B cell (primary cell): ENCODE measurements around the gene DIS3. TPM values are rescaled to one million over a fixed set of nuclear protein-coding genes. Genes with fewer than 3 reads are reported as not detected.

ENCODE experiments used
- ATAC-seq: fragments of 200-7000 bp; cut with Tn5 transposase; one replicate; pipeline ENCODE4 v1.10.0; 2021; ENCODE audit warnings: low read depth, mild to moderate bottlenecking, moderate number of reproducible peaks, moderate library complexity
- CTCF ChIA-PET: fragments of 350-600 bp; sonication (Branson Sonifier 250); formaldehyde crosslinking; loops from one replicate; lab custom pipeline; 2021; ENCODE audit warnings: antibody characterized with exemption, inconsistent platforms; lab: Charles Lee
- POLR2A ChIA-PET: fragments of 350-600 bp; sonication (Branson Sonifier 250); formaldehyde crosslinking; loops from one replicate; lab custom pipeline; 2021; ENCODE audit warnings: antibody characterized with exemption; lab: Charles Lee
- DNase-seq: peaks from one replicate; pipeline ENCODE4 v3.0.0; 2013
- H2AFZ ChIP-seq: 2 replicates; pipeline ENCODE4 v1.6.1; 2012; ENCODE audit warnings: mild to moderate bottlenecking, low read depth, low read length; ENCODE audit not compliant: insufficient read depth, poor library complexity, severe bottlenecking
- H3K27ac ChIP-seq, 2 donors: 1 replicate in 1 of 2; 2 replicates in 1 of 2; pipeline ENCODE4 v1.5.1; 2012 to 2013; ENCODE audit warnings: low read length in 2 of 2, mild to moderate bottlenecking in 2 of 2, moderate library complexity in 1 of 2
- H3K27me3 ChIP-seq, 4 experiments: fragments of 200-600 bp in 1 of 4; sonication (generic) in 1 of 4; replicated peaks in 1 of 4; 1 replicate in 2 of 4; 2 replicates in 2 of 4; pipeline versions ENCODE4 v1.6.1 to v1.7.0; 2013 to 2016; ENCODE audit warnings: low read length in 3 of 4, mild to moderate bottlenecking in 2 of 4, mixed read lengths in 1 of 4, moderate library complexity in 1 of 4; ENCODE audit not compliant: insufficient read depth in 4 of 4, control insufficient read depth in 3 of 4; ENCODE audit errors: control extremely low read depth in 1 of 4
- H3K36me3 ChIP-seq, 2 experiments: replicated peaks in 1 of 2; 1 replicate in 1 of 2; 2 replicates in 1 of 2; pipeline versions ENCODE4 v1.6.1 to v1.7.1; 2013; ENCODE audit warnings: low read length in 1 of 2; ENCODE audit not compliant: insufficient read depth in 2 of 2, control insufficient read depth in 1 of 2; ENCODE audit errors: control extremely low read depth in 1 of 2, extremely low read depth in 1 of 2
- H3K4me1 ChIP-seq, 2 donors: fragments of 200-600 bp in 1 of 2; sonication (generic) in 1 of 2; 1 replicate in 1 of 2; 2 replicates in 1 of 2; pipeline versions ENCODE4 v1.5.1 to v1.6.1; 2013 to 2017; ENCODE audit warnings: low read length in 2 of 2; ENCODE audit not compliant: control insufficient read depth in 2 of 2, insufficient read depth in 2 of 2
- H3K4me2 ChIP-seq: replicated peaks from 2 replicates; pipeline ENCODE3; 2012; ENCODE audit warnings: mild to moderate bottlenecking, low read depth, low read length; ENCODE audit not compliant: poor library complexity, severe bottlenecking
- H3K4me3 ChIP-seq, 5 experiments: fragments of 200-600 bp in 1 of 5; sonication (generic) in 1 of 5; 1 replicate in 3 of 5; 2 replicates in 2 of 5; pipeline versions ENCODE4 v1.5.1 to v1.7.0; 2011 to 2016; ENCODE audit warnings: low read length in 4 of 5, mild to moderate bottlenecking in 4 of 5, low read depth in 2 of 5, control low read depth in 1 of 5, moderate library complexity in 1 of 5; ENCODE audit not compliant: insufficient read depth in 1 of 5; ENCODE audit errors: control extremely low read depth in 1 of 5, extremely low read depth in 1 of 5
- H3K79me2 ChIP-seq: fragments of 200-600 bp; sonication (generic); one replicate; pipeline ENCODE4 v1.6.0; 2016; ENCODE audit warnings: low read length; ENCODE audit not compliant: control insufficient read depth, insufficient read depth
- H3K9ac ChIP-seq: fragments of 200-600 bp; sonication (generic); 2 replicates; pipeline ENCODE4 v1.6.1; 2017; ENCODE audit warnings: mild to moderate bottlenecking, low read length, moderate library complexity
- H3K9me3 ChIP-seq, 3 donors: one replicate each; pipeline versions ENCODE4 v1.6.1 to v1.7.1; 2013; ENCODE audit warnings: low read length in 2 of 3; ENCODE audit not compliant: control insufficient read depth in 2 of 3, insufficient read depth in 1 of 3; ENCODE audit errors: control extremely low read depth in 1 of 3
- H4K20me1 ChIP-seq: 2 replicates; pipeline ENCODE4 v1.6.0; 2012; ENCODE audit warnings: mild to moderate bottlenecking, low read length; ENCODE audit not compliant: insufficient read depth, control insufficient read depth, poor library complexity, severe bottlenecking
- H3K27ac Mint-ChIP-seq: one replicate; pipeline ENCODE4 v1.8.0; 2021; ENCODE audit warnings: mixed read lengths
- H3K27me3 Mint-ChIP-seq: one replicate; pipeline ENCODE4 v1.8.0; 2021; ENCODE audit warnings: mixed read lengths
- H3K4me1 Mint-ChIP-seq: one replicate; pipeline ENCODE4 v1.8.0; 2021; ENCODE audit warnings: mixed read lengths
- H3K4me3 Mint-ChIP-seq: one replicate; pipeline ENCODE4 v1.8.0; 2021; ENCODE audit warnings: mixed read lengths
- H3K9me3 Mint-ChIP-seq: one replicate; pipeline ENCODE4 v1.8.0; 2022; ENCODE audit warnings: mixed read lengths; ENCODE audit not compliant: insufficient read depth
- EZH2 ChIP-seq: IDR thresholded peaks from 2 replicates; pipeline ENCODE4 v1.6.1; 2012; ENCODE audit warnings: borderline replicate concordance, low read depth, mild to moderate bottlenecking, moderate library complexity, low read length; ENCODE audit not compliant: insufficient read depth, poor library complexity, severe bottlenecking
- WGBS: methylation state at CpG from one replicate; pipeline ENCODE4 v1.1.5; 2013; ENCODE audit warnings: missing lambda C conversion rate; ENCODE audit not compliant: insufficient coverage; 5-methylcytosine and 5-hydroxymethylcytosine counted together
- intact Hi-C: fragments of 100-400 bp; cut with micrococcal nuclease; formaldehyde crosslinking; loops from one replicate; pipeline ENCODE4 v1.10.0; 2022
- polyA plus RNA-seq: library from polyadenylated mRNA; depleted of rRNA; stranded (reverse); fragments of >200 nt; gene quantifications from 2 replicates; pipeline ENCODE4 v1.2.3, GENCODE V29; 2012
- total RNA-seq, 2 donors: library from RNA; stranded (reverse); fragments of 120-200 nt in 1 of 2; gene quantifications; 1 replicate in 1 of 2; 2 replicates in 1 of 2; pipeline versions ENCODE4 v1.2.3 to v1.2.4, GENCODE V29; 2013 to 2022
- TF ChIP-seq, protein P1 (sequence below): fragments of 200-600 bp; IDR thresholded peaks from one replicate; pipeline ENCODE4 v1.8.0; 2022; ENCODE audit warnings: antibody characterized with exemption, mild to moderate bottlenecking

DIS3 gene
- total and polyA plus RNA-seq, 2 donors (not counting 1 experiment from before 2014, with no cell fraction given): 10.4 to 39.8 TPM

DNA sequence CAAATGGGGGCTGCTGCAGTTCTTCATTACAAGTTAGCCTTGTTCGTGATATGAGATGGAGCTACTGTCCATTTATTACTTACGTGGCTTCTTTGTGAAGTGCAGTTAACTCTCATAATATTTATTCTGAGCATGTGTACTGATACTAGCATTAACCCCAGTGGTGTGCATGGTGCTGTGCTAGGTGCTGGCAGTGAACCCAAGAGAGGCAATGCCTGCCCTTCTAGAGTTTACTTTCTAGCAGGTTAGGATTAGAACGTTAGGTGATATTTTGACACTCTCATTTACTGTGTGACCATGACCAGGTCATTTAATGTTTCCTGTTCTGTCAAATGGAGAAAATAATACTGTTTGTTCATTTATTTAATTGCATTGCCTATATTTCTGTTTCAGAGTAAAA lies 17.1 kb upstream of the DIS3 start:
- H3K9me3 ChIP-seq: no peaks in the 10 kb centered on the region
- no peak for TF ChIP-seq EZH2
- TF ChIP-seq, protein P1, sequence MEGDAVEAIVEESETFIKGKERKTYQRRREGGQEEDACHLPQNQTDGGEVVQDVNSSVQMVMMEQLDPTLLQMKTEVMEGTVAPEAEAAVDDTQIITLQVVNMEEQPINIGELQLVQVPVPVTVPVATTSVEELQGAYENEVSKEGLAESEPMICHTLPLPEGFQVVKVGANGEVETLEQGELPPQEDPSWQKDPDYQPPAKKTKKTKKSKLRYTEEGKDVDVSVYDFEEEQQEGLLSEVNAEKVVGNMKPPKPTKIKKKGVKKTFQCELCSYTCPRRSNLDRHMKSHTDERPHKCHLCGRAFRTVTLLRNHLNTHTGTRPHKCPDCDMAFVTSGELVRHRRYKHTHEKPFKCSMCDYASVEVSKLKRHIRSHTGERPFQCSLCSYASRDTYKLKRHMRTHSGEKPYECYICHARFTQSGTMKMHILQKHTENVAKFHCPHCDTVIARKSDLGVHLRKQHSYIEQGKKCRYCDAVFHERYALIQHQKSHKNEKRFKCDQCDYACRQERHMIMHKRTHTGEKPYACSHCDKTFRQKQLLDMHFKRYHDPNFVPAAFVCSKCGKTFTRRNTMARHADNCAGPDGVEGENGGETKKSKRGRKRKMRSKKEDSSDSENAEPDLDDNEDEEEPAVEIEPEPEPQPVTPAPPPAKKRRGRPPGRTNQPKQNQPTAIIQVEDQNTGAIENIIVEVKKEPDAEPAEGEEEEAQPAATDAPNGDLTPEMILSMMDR: no peak
- Mint-ChIP-seq H3K4me3 (no peak overlapping the region), H3K9me3 (no peaks in the 10 kb centered on the region), H3K4me1 (no peaks in the 10 kb centered on the region), H3K27me3 (no peaks in the 10 kb centered on the region), H3K27ac (no peak overlapping the region)
- H4K20me1 ChIP-seq: peaks cover 10% of the 10 kb centered on the region
- H3K4me1 ChIP-seq: no peaks in the 10 kb centered on the region
- H3K4me3 ChIP-seq: no peak overlapping the region
- intact Hi-C loops: no loop called here
- WGBS: 0% methylated on average over 1 of the region's 3 CpGs
- no peak overlapping the region for H3K9ac ChIP-seq
- no peaks in the 10 kb centered on the region for H3K79me2 ChIP-seq
- ChIA-PET POLR2A (no interaction called here), CTCF (interaction anchor here (1.8 kb wide), 1 partner anchor 9 kb away, joined by 9 read pairs; no protein-coding TSS in a partner anchor)
- ATAC-seq: no peak
- no peak overlapping the region for H3K4me2 ChIP-seq
- peaks cover 1 to 43% of the 10 kb centered on the region in 2 experiments for H3K36me3 ChIP-seq
- H3K27me3 ChIP-seq: no peaks in the 10 kb centered on the region
- no peak for DNase-seq
- H2AFZ ChIP-seq: no peak overlapping the region
- H3K27ac ChIP-seq: no peak overlapping the region

DNA sequence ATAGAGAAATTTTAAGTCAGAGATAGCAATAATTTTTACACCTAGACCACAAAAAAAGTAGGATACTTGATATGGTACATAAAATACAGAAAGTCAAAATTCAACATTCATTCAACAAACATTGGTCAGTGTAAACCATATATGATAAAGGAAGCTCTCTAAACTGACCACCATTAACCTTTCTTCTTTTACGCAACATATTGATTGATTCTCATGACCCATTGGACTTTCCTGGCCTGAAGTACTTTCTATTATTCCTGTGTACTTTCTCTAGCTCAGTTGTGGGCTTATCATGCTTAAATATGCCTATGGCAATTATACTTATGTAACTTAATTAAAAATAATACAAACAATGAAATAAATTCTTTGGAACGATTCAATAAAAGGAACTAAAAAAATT lies 10.9 kb upstream of the DIS3 start:
- WGBS: no CpG with 5 or more reads among the region's 2 CpGs
- peaks cover 20% of the 10 kb centered on the region for H4K20me1 ChIP-seq
- DNase-seq: no peak
- peaks cover 0 to 43% of the 10 kb centered on the region in 2 experiments for H3K36me3 ChIP-seq
- POLR2A ChIA-PET: no interaction called here
- no peak overlapping the region for H3K4me3 ChIP-seq
- H3K4me1 ChIP-seq: no peaks in the 10 kb centered on the region
- no peaks in the 10 kb centered on the region for H3K27me3 ChIP-seq
- Mint-ChIP-seq H3K4me1 (no peaks in the 10 kb centered on the region), H3K9me3 (no peaks in the 10 kb centered on the region), H3K27ac (no peak overlapping the region), H3K4me3 (no peak overlapping the region), H3K27me3 (no peaks in the 10 kb centered on the region)
- H2AFZ ChIP-seq: no peak overlapping the region
- no peaks in the 10 kb centered on the region for H3K9me3 ChIP-seq
- H3K4me2 ChIP-seq: no peak overlapping the region
- H3K79me2 ChIP-seq: peaks cover 10% of the 10 kb centered on the region
- H3K9ac ChIP-seq: no peak overlapping the region
- ATAC-seq: no peak
- H3K27ac ChIP-seq: no peak overlapping the region
- CTCF ChIA-PET: no interaction called here
- no peak for TF ChIP-seq EZH2
- TF ChIP-seq, protein P1: no peak
- intact Hi-C loops: no loop called here
